Glomerular endothelial cell (primary cell): ENCODE results near the gene SFR1. TPM values are rescaled to one million over a fixed set of nuclear protein-coding genes. Genes with fewer than 3 reads are reported as not detected.

ENCODE experiments used
- DNase-seq: peaks from one replicate; pipeline ENCODE4 v3.0.0-alpha.2; 2011; ENCODE audit warnings: low read depth, low spot score; ENCODE audit errors: extremely low read depth
- total RNA-seq: library from RNA; depleted of rRNA; stranded (reverse); fragments of >200 nt; gene quantifications from 2 replicates; pipeline ENCODE4 v1.2.3, GENCODE V29; 2015

Gene SFR1
- total RNA-seq, 1 donor from 2014 or later: 8.6 TPM

DNA sequence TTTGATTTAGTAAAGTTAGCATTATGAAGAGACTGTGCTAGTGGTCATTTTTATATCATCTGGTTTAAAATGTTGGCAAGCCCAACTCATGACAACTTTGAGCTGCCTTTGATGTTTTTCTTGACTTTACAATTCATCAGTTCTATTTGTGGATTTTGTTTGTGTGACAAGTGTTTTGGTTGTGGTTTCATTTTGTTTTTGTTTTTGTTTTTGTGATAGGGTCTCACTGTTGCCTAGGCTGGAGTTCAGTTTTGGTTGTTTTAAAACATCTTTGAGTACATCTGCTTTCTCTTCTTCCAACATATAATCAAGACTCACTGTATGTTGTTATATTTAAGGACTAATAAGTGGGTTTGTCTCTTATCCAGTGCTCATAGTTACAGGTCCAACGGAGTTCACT lies 17.6 kb upstream of the SFR1 start:
- no peak for DNase-seq

DNA sequence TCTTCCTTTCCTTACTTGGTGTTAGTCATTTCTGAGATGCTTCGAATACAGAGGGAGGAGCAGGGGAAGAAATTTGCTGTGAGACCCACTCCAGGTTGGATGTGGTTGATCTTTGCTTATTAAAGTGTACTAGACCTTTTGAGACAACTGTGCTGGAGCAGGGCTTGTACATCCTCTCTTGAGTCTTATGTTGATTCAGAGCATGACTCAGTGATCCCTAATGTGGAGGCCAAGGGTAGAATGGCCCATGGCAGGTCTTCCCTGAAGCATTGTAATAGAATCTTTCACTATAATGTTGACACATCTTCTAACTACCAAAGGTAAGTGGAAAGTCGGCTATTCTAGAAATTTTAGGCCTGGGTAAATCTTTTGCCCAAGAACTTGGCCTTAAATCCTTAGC lies 17.0 kb upstream of the SFR1 start:
- DNase-seq: no peak

DNA sequence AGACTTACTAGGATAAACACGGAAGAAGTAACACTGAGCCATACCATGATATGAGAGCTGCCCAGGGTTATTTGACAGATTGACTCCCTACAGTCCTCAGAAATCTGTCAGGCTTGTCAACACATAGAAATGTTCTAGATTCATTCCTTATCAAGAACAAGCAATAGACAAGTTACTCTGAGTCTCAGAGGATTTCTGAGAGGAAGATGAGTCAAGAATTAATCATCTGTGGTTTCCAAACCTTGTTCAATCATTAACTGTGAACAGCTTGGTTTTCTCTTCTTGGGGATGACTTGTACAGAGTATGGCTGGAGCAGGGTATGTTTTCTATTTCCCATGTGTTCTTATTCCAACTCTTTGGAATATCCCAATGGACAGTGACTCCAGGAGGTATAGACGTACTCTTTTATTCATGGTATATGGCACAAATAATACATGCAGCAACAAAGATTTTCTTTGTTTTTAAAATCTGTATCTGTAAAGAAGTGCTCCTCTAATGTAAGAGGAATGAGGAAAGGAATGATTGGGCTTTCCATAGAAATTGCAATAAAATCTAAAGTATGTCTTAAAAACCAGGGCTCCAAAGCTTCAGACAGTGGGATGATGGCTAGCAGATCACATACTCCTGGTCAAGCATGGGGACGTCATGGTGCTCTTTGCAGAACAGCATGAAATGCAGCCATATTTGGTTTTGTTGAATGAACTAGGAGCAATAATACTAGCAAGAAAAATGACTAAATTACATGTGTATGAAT lies 11.9 kb upstream of the SFR1 start:
- DNase-seq: no peak

- DNase-seq: no peak
Observed at GRCh38 chr10:104113376-104113956, 8.5 kb upstream of the SFR1 start.

GRCh38 chr10:104117839-104118323 lies 4.1 kb upstream of the SFR1 start:
- DNase-seq: no peak

- DNase-seq: no peak
Observed at GRCh38 chr10:104119996-104120395, 2.0 kb upstream of the SFR1 start.

DNA sequence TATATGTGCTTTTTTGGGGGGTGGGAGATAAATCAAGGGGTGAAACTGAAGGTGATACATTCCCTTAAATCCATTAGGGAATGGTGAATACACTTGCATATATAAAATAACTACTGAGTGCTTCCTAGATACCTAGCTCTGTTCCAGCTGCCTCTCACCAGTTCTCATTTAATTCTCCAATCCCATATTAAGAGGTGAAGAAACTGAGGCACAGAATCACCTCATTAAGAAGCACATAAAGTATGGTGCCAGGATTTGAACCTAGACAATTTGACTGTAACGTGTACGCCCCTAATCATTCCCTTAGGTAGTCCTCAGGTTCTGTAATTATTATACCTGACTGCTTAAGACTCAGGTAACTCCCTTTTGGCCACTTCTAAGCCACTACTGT lies 1.5 kb upstream of the SFR1 start:
- DNase-seq: no peak

DNA sequence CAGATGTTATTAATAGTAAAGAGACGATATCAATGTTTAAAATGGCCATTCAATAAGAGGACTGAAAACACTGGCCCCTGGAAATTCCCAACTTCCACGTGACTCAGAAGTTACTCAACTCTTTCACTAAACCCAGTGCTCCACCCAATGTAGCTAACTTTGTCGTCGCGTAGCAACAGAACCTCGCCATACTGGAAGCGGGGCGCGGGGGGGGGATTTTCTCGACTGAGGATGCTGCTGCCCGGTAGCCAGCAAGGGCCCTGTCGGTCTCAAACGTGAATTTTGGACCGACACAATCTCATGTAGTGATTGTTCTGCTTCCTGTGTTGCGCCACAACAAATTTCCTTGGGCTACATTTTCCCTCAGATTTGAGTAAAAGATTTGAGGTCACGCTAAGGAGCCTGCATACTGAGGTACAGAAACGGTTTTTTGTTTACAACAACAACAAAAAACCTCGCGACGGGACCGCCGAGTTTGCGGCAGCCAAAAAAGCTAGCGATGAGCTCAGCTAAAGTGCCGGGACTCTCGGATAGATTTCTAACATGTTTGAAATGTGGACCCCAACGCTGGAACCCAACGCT lies 977 bp upstream of the SFR1 start:
- DNase-seq: peak; percentile 87

- DNase-seq: no peak
Observed at GRCh38 chr10:104122225-104123107, 495 bp downstream of the SFR1 start.

GRCh38 chr10:104123397-104123796 lies 1.4 kb downstream of the SFR1 start:
- no peak for DNase-seq

GRCh38 chr10:104127411-104127810 lies 5.4 kb downstream of the SFR1 start:
- no peak for DNase-seq

- DNase-seq: no peak
Observed at GRCh38 chr10:104128214-104128613, 6.2 kb downstream of the SFR1 start.

- DNase-seq: no peak
Observed at GRCh38 chr10:104130041-104130440, 8.1 kb downstream of the SFR1 start.

DNA sequence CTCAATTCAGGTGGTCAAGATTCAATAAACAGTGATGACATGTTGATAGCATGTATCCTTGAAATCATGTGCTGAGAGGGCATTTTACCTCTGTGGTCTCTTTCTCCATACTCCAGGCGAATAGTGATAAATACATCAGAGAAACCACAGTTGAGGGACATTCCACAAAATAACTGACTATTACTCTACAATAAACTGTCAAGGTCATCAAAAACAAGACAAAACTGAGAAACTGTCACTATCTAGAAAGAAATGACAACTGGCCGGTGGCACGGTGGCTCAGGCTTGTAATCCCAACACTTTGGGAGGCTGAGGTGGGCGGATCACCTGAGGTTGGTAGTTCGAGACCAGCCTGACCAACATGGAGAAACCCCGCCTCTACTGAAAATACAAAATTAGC lies 16.2 kb downstream of the SFR1 start:
- no peak for DNase-seq

DNA sequence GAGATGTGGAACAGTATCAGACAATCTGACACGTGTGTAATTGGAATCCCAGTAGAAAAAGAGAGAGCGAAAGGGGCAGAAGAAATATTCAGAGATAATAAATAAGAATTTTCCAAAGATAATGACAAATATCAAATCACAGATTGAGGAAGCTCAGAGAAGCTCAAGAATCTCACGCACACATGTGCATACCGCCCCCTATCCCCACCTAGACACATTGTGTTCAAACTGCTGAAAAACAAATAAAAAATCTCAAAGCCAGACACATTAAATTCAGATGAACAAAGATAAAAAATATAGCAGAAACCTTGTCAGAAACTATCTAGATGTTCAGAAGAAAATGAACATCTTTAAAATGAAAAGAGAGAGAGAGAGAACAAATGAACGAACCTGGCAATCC lies 17.2 kb downstream of the SFR1 start:
- DNase-seq: no peak

- DNase-seq: no peak
Observed at GRCh38 chr10:104142081-104142480, 20.1 kb downstream of the SFR1 start.

- DNase-seq: no peak
Observed at GRCh38 chr10:104143829-104144228, 21.9 kb downstream of the SFR1 start.

- no peak for DNase-seq
Observed at GRCh38 chr10:104144931-104145330, 23.0 kb downstream of the SFR1 start.

- DNase-seq: no peak
Observed at GRCh38 chr10:104146882-104147281, 24.9 kb downstream of the SFR1 start.

DNA sequence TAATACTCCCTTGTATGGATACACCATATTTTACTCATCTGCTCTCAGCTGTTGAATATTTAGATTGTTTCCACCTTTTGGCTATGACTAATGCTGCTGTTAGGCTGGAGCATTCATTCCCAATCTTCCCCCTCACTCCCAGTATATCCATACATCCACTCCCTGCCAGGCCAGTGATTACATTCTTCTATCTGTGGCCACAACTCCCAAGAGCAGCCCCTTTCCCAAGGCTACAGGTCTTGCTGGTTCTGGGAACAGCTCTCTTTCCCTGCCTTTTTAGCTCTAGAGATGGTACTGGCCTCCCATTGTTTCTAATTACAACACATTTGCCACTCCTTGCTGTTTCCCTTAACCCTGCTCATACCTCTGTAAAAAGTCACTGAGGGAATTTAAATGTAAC lies 28.2 kb downstream of the SFR1 start:
- DNase-seq: no peak

DNA sequence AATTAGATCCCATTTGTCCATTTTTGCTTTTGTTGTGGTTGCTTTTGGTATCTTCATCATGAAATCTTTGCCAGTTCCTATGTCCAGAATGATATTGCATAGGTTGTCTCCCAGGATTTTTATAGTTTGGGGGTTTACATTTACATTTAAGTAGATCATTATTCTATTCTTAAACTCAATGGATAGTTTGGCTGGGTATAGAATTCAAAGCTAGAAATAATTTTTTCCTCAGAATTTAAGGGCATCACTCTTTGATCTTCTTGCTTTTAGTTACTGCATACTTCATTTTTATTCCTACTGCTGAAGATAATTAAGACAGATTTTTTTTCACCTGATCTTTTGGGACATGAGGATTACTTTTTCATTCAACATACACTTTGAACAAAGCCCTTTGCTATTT lies 29.8 kb downstream of the SFR1 start:
- DNase-seq: no peak
